ENCODE results near the gene PPARD. TPM values are rescaled to one million over a fixed set of nuclear protein-coding genes. Genes with fewer than 3 reads are reported as not detected.

The PPARD gene
- total and polyA plus RNA-seq, 2 donors from 2014 or later, result 13.2 to 24.4 TPM

GRCh38 chr6:35470663-35471120 lies 128.3 kb downstream of the PPARD start:
- DNase-seq (no peak), FAIRE-seq (no peak)
- no peak for TF ChIP-seq CTCF (IDR thresholded peaks at IDR 0.05; ENCODE audit: borderline replicate concordance, extremely low read depth, insufficient read depth)
- peaks cover 0 to 18% (median 7%) of the 10 kb centered on the region in 3 donors for H3K36me3 ChIP-seq (ENCODE audit: control insufficient read depth in 2 of 3, insufficient read depth in 3 of 3, low read length in 3 of 3)
- no peaks in the 10 kb centered on the region for H3K27me3 ChIP-seq (ENCODE audit: control insufficient read depth, insufficient read depth, low read length)
- intact Hi-C loops (cut with DNase I), result no loop called here
- peak overlapping the region in 1 of 2 donors; percentile 32 for H3K27ac ChIP-seq (ENCODE audit: low read depth in 2 of 2, low read length in 2 of 2)
- peak overlapping the region in 1 of 3 donors; percentile 16 for H3K9ac ChIP-seq (ENCODE audit: low read length in 3 of 3)
- peak overlapping the region in 1 of 3 donors; percentile 92 for H3K4me3 ChIP-seq (ENCODE audit: low read length in 3 of 3)
- no peaks in the 10 kb centered on the region for H3K9me3 ChIP-seq (ENCODE audit: control insufficient read depth in 2 of 3, insufficient read depth in 1 of 3, low read length in 3 of 3)
- peaks cover 3 to 14% (median 12%) of the 10 kb centered on the region in 3 donors for H3K4me1 ChIP-seq (ENCODE audit: control insufficient read depth in 2 of 3, insufficient read depth in 2 of 3, low read depth in 1 of 3, low read length in 3 of 3)

- no peak for DNase-seq
- Histone ChIP-seq H3K9ac (ENCODE audit: low read length in 3 of 3) (no peak overlapping the region), H3K9me3 (ENCODE audit: control insufficient read depth in 2 of 3, insufficient read depth in 1 of 3, low read length in 3 of 3) (no peaks in the 10 kb centered on the region), H3K4me1 (ENCODE audit: control insufficient read depth in 2 of 3, insufficient read depth in 2 of 3, low read depth in 1 of 3, low read length in 3 of 3) (peaks cover 3 to 14% (median 12%) of the 10 kb centered on the region in 3 donors), H3K27ac (ENCODE audit: low read depth in 2 of 2, low read length in 2 of 2) (peak overlapping the region in 1 of 2 donors; percentile 29), H3K4me3 (ENCODE audit: low read length in 3 of 3) (no peak overlapping the region), H3K36me3 (ENCODE audit: control insufficient read depth in 2 of 3, insufficient read depth in 3 of 3, low read length in 3 of 3) (peaks cover 0 to 18% (median 7%) of the 10 kb centered on the region in 3 donors), H3K27me3 (ENCODE audit: control insufficient read depth, insufficient read depth, low read length) (no peaks in the 10 kb centered on the region)
- FAIRE-seq, result no peak
- TF ChIP-seq CTCF (IDR thresholded peaks at IDR 0.05; ENCODE audit: borderline replicate concordance, extremely low read depth, insufficient read depth), result no peak
- intact Hi-C loops (cut with DNase I), result no loop called here
Measured at GRCh38 chr6:35471836-35472345, 129.5 kb downstream of the PPARD start.

GRCh38 chr6:35473075-35473849 lies 130.9 kb downstream of the PPARD start:
- Histone ChIP-seq H3K36me3 (ENCODE audit: control insufficient read depth in 2 of 3, insufficient read depth in 3 of 3, low read length in 3 of 3) (peaks cover 0 to 18% (median 7%) of the 10 kb centered on the region in 3 donors), H3K27me3 (ENCODE audit: control insufficient read depth, insufficient read depth, low read length) (no peaks in the 10 kb centered on the region), H3K9me3 (ENCODE audit: control insufficient read depth in 2 of 3, insufficient read depth in 1 of 3, low read length in 3 of 3) (no peaks in the 10 kb centered on the region), H3K9ac (ENCODE audit: low read length in 3 of 3) (no peak overlapping the region), H3K27ac (ENCODE audit: low read depth in 2 of 2, low read length in 2 of 2) (no peak overlapping the region), H3K4me1 (ENCODE audit: control insufficient read depth in 2 of 3, insufficient read depth in 2 of 3, low read depth in 1 of 3, low read length in 3 of 3) (peaks cover 3 to 9% (median 8%) of the 10 kb centered on the region in 3 donors), H3K4me3 (ENCODE audit: low read length in 3 of 3) (no peak overlapping the region)
- TF ChIP-seq CTCF (IDR thresholded peaks at IDR 0.05; ENCODE audit: borderline replicate concordance, extremely low read depth, insufficient read depth), result no peak
- intact Hi-C loops (cut with DNase I), result no loop called here
- no peak for DNase-seq
- no peak for FAIRE-seq
